NOMO-1 treated with dmso at 0.1 percent for 144 hours (cell line): ENCODE data around the gene IPPK.

Source experiments
- DNase-seq: peaks from one replicate; lab custom pipeline; 2025; ENCODE audit not compliant: unreplicated experiment; lab: John Stamatoyannopoulos, UW

The IPPK gene

DNA sequence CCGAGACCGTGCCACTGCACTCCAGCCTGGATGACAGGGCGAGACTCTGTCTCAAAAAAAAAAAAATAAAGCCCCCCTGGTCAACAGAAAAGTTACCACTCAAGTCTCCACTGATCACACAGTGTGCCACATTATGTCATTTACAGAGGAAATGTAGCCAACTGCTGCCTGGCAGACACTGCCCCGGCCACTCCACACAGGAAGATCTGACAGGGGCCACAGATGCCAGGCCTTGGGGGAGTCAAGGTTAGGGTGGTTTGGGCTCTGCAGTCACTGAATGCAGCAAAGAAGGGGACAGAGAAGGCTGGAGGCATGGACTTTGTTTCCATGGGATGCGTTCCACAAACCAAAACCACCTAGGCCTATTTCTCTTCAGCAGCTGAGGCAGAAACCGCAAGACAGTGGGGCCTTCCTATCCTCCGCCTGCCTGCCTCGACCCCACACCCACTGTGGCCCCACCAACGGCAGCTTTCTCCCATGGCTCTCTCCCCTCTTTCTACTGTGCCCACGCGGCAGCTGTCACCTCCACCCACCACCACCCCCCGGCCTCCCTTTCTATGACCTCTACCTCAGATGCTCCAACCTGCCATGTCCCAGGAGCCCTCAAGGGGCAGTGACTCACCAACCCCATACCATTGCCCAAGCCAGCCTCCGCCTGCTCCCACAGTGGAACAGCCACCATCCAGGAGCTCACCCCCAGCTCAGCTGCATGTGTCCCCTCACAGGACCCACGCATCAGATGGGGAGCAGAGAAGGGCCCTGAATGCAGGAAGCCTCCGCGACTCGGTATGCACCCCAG lies 12.4 kb downstream of the IPPK start:
- DNase-seq, result no peak

GRCh38 chr9:92656537-92656925 lies 13.4 kb downstream of the IPPK start:
- no peak for DNase-seq

DNA sequence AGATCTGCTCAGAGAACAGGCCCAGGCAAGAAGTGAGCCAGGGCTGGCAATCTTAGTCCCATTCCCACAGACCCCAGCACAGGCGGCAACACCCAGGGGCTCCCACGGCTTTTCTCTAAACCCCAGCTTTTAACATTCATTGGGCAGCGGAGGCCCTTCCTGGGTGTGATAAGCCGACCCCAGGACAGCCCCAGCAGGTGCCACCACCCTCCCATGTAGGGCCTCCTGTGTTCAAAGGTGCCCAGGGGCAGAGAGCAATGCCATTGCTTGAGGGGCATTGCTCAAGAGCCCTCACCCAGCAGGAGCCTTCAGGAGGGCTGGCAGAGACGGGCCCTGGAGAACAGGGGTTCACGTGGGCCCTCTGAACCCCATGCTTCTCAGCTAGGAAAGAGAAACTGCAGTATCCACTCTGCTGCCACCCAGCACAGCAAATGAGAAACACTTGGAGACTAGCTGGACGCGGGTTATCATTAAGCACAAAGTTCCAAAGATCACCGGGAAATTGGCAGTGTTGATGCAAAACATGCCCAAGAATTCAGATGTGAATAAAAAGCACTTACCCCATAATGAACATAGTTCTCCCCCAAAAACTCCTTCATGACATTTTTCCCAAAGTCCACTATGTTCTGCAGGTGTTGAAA lies 13.9 kb downstream of the IPPK start:
- no peak for DNase-seq

DNA sequence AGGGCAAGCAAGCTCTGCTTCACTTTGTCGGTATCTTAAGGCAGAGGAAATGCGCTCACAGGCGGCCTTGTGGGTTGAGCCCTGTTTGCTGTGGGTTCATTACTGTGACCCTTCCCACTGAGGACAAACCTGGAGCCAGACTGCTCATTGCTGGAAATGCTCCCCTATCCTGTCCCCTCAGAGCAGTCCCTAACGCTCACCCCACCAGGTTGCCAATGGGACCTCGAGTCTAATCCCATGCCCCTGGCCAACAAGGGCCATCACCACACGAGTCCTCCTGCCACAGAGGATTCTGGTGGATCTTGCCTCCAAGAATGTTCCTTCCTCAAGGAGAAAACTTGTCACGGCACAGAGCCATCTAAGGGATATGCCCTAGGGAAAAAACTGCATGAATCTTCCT lies 14.6 kb downstream of the IPPK start:
- DNase-seq, result no peak

- DNase-seq, result no peak
These were observed 15.2 kb downstream of the IPPK start for GRCh38 chr9:92654481-92655301.

DNA sequence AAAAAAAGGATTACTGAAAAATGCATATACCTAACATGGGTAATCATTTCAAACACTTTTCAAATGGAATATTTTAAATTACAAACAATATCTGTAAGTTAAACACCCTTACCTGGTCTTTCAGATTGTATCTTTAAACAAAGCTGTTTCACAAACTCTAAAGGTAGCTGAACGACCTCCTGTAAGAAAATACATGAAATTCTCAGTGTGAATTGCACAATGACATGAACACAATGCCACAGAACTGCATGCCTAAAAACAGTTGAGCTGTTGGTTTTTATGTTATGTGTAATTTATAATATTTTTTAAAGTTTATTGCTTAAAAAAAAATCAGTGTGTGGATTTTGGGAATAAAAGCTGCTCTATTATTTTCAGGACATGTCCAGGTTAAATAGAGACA lies 17.5 kb downstream of the IPPK start:
- no peak for DNase-seq

- DNase-seq, result no peak
These were observed 18.9 kb downstream of the IPPK start for GRCh38 chr9:92650839-92651621.

DNA sequence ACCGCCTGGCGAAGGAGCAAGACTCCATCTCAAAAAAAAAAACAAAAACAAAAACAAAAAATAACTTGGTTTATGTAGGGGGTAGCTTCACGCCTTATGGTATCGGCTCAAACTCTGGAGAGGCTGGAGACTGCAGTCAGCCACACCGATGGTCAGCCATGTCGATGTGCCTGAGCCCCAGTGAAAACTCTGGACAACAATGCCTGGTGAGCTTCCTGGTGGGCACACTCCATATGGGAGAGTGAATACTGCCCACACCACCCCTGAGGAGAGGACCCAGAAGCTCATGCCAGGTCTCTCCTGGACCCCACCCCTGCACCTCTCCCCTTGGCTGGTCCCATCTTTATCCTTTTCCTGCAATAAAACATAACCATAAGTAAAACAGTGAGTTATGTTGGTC lies 19.6 kb downstream of the IPPK start:
- no peak for DNase-seq

DNA sequence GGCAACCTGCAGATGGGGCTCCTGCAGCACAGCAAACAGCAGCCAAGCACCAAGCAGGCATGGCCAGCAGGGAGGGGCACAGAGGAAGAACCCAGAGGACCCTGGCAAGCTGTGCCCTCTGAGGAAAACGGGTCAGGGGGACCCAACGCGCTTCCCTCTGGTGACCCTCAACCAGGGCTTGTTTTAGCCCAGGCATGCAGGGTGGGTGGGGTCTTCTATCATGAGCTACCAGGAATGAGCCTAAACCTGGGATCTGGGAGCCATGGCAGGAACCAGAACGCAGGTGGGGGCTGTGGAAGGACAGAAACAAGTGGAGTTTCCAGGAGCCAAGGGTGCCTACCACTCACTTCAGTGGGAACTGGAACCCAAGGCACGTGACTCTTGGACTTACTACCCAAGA lies 20.9 kb downstream of the IPPK start:
- DNase-seq, result no peak

- no peak for DNase-seq
These were observed 21.4 kb downstream of the IPPK start for GRCh38 chr9:92648474-92648971.

DNA sequence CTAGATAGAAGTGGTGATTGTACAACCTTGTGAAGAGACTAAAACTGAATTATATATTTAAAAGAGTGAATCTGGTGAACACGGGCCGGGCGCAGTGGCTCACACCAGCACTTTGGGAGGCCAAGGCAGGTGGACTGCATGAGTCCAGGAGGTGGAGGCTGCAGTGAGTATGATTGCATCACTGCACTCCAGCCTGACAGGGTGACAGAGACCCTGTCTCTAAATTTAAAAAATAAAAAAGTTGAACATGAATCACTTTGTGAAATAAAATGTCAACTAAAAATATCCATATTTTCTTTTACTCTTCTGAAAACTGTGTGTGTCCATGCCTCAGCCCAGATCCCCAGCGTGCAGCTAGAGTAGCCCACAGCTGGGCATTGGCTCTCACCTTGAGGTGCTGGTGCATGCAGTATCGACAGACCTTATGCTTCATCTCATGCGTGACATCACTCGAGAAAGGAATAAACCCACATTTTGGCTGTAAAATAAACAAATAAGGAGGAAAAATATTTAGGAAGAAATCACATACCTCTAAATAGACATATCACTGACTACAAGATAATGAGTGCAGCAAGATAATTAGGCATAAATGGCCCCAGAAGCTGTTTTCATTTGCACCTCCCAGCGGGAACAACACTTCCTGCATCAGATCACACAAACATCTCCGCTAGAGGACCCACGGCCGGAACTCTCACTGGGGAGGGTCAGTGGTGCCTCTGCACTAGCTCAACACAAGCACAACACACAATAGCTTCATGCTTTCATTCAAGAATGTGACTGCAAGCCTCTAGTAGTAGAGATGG lies 22.1 kb downstream of the IPPK start:
- DNase-seq, result no peak

DNA sequence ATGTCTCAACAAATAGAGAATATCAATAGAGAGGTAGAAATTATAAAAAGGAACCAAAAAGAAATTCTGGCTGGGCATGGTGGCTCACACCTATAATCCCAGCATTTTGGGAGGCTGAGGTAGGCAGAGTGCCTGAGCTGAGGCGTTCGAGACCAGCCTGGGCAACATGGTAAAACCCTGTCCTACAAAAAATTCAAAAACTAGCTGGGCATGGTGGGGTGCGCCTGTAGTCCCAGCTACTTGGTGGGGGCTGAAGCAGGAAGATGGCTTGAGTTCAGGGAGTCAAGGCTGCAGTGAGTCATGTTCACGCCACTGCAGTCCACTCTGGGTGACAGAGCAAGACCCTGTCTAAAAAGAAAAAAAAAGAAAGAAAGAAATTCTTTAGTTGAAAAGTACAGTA lies 24.9 kb downstream of the IPPK start:
- no peak for DNase-seq

GRCh38 chr9:92644278-92644677 lies 25.7 kb downstream of the IPPK start:
- no peak for DNase-seq

DNA sequence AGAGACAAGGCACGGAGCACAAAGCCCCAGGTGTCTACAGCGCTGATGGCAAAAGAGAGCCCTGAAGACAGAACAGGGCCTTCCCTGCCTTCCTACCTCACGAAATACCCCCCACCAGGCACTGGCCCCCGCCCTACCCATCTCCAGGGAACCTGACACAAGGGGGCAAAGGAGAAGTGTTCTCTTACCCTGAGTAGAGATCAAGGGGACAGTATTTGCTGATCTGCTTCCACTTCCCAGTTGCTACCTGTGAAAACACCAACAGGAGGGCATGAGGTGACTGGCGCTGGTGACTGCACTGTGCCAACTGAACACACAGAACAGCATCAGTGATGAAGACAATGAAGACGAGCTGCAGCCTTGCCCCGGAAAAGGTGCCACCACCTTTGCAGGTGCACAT lies 27.4 kb downstream of the IPPK start:
- no peak for DNase-seq

- no peak for DNase-seq
These were observed 27.9 kb downstream of the IPPK start for GRCh38 chr9:92642041-92642451.

GRCh38 chr9:92641092-92641809 lies 28.7 kb downstream of the IPPK start:
- DNase-seq, result no peak

DNA sequence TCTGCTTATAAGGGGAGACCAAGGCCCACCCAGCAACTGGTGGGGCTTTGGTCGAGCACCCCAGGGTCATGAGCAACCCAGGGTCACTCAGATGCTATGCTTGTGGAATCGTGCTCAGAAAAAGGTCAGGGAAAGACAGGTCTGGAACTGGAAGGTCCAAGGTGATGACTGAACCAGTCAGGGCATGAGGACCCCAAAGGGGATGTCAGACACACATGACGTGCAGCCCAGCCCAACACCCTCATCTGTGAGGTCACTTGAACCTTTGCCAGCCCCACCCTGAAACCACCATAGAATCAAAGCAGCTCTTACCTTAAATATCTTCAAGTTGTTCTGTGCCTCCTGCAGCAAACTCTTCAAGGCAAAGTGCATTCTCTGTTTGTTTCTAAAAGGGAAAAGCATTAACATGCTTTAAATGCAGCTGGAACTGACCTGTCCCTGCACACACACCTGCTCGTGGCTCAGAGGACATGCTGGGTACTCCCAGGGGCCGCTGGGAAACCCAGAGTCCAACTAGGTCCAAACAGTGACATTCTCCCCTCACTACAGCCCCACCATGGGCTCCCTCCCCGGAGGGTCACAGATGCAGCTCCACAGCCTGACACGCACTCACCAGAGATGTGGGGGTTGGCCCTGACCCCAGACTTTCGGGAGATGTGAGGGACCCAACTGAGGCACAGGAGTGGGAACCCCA lies 29.4 kb downstream of the IPPK start:
- no peak for DNase-seq

DNA sequence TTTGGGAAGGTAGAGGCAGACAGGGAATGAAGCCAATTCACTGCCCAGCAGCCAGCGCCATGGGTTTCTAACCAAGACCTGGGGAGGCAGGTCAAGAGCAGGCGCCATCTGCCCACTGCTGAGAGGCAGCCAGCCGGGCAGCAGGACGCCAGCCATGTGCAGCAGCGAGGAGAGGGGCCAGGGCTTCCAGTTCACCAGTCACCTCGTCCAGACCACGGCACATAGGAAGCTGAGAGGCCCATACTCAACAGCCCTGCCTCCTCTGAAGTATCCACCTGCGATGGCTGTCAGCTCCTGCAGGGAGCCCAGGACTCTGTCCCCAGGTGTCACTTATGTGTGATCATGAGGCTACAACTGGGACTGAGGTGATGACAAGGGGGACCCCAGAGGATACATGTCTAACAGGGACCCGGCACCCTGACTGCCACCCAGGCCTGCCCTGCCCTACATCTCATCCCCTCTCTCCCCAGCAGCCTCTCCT lies 30.1 kb downstream of the IPPK start:
- DNase-seq, result no peak

DNA sequence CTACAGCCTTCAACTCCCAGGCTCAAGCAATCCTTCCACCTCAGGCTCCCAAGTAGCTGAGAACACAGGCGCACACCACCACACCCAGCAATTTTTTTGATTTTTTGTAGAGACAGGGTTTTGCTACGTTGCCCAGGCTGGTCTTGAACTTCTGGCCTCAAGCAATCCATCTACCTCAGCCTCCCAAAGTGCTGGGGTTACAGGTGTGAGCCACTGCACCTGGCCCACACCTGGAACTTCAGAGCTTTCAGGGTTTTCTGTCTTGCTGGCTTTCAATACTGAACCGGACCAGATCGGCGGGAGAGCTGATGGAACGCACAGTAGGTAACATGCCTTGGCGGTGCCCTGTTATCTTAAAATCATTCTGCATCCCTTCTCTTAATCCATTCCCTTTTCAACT lies 30.8 kb downstream of the IPPK start:
- DNase-seq, result no peak
